GM19463 (cell line): ENCODE data around the gene HLA-B.

ENCODE experiments used
- ATAC-seq: cut with Tn5 transposase; IDR thresholded peaks from one replicate; pipeline ENCODE4 v1.9.1; 2021; ENCODE audit warnings: mild to moderate bottlenecking, moderate library complexity; ENCODE audit not compliant: unreplicated experiment

HLA-B gene

DNA sequence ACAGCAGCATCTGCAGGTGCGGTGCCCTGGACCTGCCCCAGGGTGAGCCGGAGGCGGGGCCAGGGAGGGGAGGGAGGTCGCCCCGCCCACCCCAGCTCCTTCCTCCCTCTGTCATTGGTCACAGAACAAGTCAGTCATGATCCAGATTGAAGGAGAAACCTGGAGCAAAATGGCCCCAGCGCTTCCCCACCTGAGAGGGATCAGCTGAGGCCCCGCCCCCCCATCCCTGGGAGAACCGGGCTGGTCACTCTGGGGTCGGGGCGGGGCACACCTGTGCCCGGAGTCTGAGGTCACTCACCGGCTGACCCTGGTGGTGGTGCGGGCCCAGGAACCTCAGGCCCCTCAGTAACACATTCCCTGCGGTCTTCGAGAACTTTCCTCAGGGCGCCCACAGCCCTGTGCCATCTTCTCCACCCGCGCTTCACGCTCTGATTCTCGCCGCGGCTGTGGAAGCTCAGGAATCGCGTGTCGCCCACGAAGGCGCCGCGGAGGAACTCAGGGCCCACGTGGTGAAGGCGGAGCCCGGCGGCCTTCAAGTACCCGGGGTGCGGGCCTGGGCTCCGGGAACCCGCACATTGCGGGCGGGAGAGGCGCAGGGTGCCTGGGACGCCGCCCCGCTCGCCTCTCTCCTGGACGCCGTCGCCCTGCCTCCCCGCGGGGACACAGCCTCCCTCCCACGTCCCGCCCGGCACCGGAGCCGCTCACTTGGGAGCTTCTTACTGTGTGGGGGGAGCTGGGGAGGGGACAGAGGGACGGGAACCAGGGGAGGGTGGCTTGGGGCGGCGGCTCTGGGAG lies 48.7 kb downstream of the HLA-B start:
- no peak for ATAC-seq

- no peak for ATAC-seq
Observed at GRCh38 chr6:31307669-31308049, 49.3 kb downstream of the HLA-B start.

DNA sequence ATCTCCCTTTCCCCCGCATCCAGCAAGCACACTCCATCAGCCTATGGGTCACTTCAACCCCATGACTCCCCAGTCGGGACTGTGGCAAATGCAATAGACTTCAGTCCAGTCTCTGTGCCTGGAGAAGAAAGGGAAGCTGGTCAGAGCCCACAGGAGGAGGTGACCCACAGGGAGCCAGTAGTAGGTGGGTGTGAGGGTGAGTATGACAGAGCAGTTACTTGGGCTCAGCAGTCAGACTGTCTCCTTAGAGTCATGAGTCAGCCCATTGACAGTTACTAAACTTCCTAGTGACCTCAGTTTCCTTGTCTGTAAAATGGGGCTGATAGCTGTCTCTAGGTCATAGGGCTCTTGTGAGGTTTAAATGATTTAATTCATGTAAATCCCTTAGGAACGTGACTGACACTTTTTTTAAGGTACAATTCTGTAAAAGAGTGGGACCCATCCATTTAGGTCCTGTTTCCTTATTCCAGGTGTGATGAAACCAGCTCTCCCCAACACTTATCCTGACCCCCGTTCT lies 51.2 kb downstream of the HLA-B start:
- ATAC-seq, result no peak

DNA sequence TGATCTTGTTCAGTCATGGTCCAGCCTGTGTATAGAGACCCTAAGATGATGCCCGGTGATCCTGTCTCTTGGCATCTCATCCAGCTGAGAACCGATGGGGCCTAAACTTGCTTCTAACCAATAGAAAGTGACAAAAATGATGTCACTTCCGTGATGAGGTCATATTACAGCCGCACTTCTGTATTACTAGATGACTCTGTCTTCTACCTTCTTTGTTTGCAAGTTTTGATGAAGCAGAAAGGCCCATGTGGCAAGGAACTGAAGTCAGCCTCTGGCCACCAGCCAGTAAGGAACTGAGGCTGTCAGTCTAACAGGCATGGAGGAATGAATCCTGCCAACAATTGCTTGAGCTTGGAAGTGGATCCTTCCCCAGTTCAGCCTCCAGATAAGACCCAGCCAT lies 52.3 kb downstream of the HLA-B start:
- ATAC-seq, result no peak
